ENCODE data around the gene LCA5.
"Not testable (repeated sequence)": the region's sequence is repeated elsewhere in the genome, so short reads cannot be mapped to it uniquely, and the experiment has no call there.

Gene LCA5

DNA sequence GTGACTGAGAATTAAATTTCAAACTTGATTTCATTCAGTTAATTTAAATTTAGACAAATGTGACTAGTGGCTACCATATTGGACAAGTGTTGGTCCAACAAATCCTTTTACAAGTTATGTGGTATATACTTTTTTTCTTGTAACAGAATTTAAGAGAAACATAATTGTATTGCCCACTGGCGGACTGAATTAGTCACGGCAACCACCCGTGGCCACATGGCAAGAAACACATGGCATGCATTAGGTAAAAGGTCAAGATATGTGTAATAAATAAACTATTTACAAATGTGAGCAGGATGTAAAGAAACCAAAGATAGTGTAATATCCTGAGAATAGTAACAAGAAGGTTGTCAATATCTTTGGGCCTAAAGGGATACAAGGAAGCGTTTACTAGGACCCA, 91.2 kb downstream of the LCA5 start (continued):
- TF ChIP-seq ZBTB17 (tag by site-specific recombination; IDR thresholded peaks at IDR 0.05) (no peak), ZNF155 (tag by site-specific recombination; IDR thresholded peaks at IDR 0.05) (no peak), REST (tag by site-specific recombination; IDR thresholded peaks at IDR 0.05) (no peak), OVOL3 (tag by site-specific recombination; IDR thresholded peaks at IDR 0.05) (no peak), ZNF423 (tag by site-specific recombination; IDR thresholded peaks at IDR 0.05) (no peak)
- TF ChIP-seq, protein P1, sequence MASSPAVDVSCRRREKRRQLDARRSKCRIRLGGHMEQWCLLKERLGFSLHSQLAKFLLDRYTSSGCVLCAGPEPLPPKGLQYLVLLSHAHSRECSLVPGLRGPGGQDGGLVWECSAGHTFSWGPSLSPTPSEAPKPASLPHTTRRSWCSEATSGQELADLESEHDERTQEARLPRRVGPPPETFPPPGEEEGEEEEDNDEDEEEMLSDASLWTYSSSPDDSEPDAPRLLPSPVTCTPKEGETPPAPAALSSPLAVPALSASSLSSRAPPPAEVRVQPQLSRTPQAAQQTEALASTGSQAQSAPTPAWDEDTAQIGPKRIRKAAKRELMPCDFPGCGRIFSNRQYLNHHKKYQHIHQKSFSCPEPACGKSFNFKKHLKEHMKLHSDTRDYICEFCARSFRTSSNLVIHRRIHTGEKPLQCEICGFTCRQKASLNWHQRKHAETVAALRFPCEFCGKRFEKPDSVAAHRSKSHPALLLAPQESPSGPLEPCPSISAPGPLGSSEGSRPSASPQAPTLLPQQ (tag by site-specific recombination; IDR thresholded peaks at IDR 0.05), result no peak

DNA sequence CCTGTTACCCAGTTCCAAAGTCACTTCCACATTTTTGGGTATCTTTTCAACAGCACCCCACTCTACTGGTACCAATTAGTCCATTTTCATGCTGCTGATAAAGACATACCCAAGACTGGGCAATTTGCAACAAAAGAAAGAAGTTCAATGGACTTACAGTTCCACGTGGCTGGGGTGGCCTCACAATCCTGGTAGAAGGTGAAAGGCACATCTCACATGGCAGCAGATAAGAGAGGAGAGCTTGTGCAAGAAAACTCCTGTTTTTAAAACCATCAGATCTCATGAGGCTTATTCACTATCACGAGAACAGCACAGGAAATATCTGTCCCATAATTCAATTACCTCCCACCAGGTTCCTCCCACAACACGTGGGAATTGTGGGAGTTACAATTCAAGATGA, 93.4 kb downstream of the LCA5 start:
- POLR2A ChIA-PET, result interaction anchor here (0.7 kb wide), 1 partner anchor 44 kb away, joined by 3 read pairs; no protein-coding TSS in a partner anchor
- CTCF ChIA-PET; H3K4me3 ChIP-seq (ENCODE audit: low read depth, low read length); H3K4me1 ChIP-seq (ENCODE audit: control insufficient read depth, insufficient read depth, low read length); H3K27ac ChIP-seq (ENCODE audit: extremely low read depth, low read depth, low read length); H3K9me3 ChIP-seq (ENCODE audit: control insufficient read depth, insufficient read depth, low read depth, low read length); H3K36me3 ChIP-seq (ENCODE audit: control insufficient read depth in 2 of 2, insufficient read depth in 1 of 2, low read length in 2 of 2): not testable (repeated sequence)

DNA sequence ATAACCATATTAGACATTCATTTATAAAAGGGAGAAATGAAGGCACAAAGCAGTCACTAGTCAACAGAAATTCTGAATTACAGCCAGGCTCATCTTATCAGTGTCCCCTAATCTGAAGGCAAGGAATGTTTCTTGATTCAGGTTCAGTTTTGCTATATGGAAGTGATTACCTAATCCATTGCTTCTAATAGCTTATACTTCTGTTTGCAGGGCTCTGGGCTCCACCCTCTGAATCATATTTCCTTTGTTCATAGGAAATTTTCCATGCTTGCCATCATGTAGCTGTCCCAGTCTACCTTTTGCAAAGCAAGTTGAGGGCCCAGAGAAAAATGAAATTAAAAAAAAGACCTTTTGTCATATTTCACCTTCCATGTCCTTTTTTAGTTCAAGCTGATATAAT, 96.0 kb downstream of the LCA5 start:
- POLR2A ChIA-PET, result no interaction called here
- TF ChIP-seq ZBTB26 (tag by site-specific recombination; optimal IDR thresholded peaks at IDR 0.05), result no peak
- 0 out of 2 replicates have a peak, but pooled peaks have one; percentile 33 for TF ChIP-seq ZNF677 (tag by site-specific recombination; IDR thresholded peaks at IDR 0.05)
- CTCF ChIA-PET, result interaction anchor here (0.6 to 1.0 kb wide), 2 partner anchors 10 to 121 kb away, joined by 3 read pairs; no protein-coding TSS in a partner anchor
- Histone ChIP-seq H3K4me1 (ENCODE audit: control insufficient read depth, insufficient read depth, low read length) (no peaks in the 10 kb centered on the region), H3K9me3 (ENCODE audit: control insufficient read depth, insufficient read depth, low read depth, low read length) (no peaks in the 10 kb centered on the region), H3K27ac (ENCODE audit: extremely low read depth, low read depth, low read length) (no peak overlapping the region), H3K36me3 (ENCODE audit: control insufficient read depth in 2 of 2, insufficient read depth in 1 of 2, low read length in 2 of 2) (no peaks in the 10 kb centered on the region), H3K4me3 (ENCODE audit: low read depth, low read length) (no peak overlapping the region)

DNA sequence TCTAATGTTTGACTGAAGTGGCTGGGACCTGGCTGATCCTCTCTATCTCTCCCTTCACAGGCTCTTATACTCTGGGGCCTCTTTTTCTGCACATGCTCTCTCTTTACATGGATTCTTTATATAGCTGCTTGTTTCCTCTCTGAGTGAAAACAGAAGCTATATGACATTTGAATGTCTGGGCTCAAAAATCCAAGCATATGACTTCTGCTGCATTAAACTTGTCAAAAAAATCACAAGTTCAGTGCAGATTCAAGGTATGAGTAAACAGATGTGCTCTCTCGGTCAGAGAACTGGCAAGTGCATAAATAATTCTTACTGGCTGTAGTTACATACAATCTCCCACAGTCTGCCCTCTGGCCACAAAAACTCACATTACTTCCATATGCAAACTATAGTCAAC, 96.6 kb downstream of the LCA5 start:
- ChIA-PET CTCF (interaction anchor here (0.5 to 1.0 kb wide), 2 partner anchors 9 to 313 kb away, joined by 3 read pairs; no protein-coding TSS in a partner anchor), POLR2A (no interaction called here)
- no peak for TF ChIP-seq ZNF677 (tag by site-specific recombination; IDR thresholded peaks at IDR 0.05)
- TF ChIP-seq, protein P1 (tag by site-specific recombination; IDR thresholded peaks at IDR 0.05), result no peak
- TF ChIP-seq ZNF473 (tag by site-specific recombination; IDR thresholded peaks at IDR 0.05), result no peak
- no peak for TF ChIP-seq ZBTB20 (tag by site-specific recombination; IDR thresholded peaks at IDR 0.05)
- TF ChIP-seq ZNF23 (tag by site-specific recombination; IDR thresholded peaks at IDR 0.05; ENCODE audit: borderline replicate concordance), result no peak
- no peak for TF ChIP-seq ZNF350 (tag by site-specific recombination; IDR thresholded peaks at IDR 0.05)
- TF ChIP-seq ZNF18 (tag by site-specific recombination; IDR thresholded peaks at IDR 0.05), result no peak

More for the DNA sequence above, 96.6 kb downstream of the LCA5 start:
- Histone ChIP-seq H3K4me1 (ENCODE audit: control insufficient read depth, insufficient read depth, low read length) (no peaks in the 10 kb centered on the region), H3K9me3 (ENCODE audit: control insufficient read depth, insufficient read depth, low read depth, low read length) (no peaks in the 10 kb centered on the region), H3K27ac (ENCODE audit: extremely low read depth, low read depth, low read length) (no peak overlapping the region), H3K4me3 (ENCODE audit: low read depth, low read length) (no peak overlapping the region), H3K36me3 (ENCODE audit: control insufficient read depth in 2 of 2, insufficient read depth in 1 of 2, low read length in 2 of 2) (no peaks in the 10 kb centered on the region)

Measured in HEK293 (cell line).